Peyer's patch (tissue), 4 donors: ENCODE results near the gene NELFCD. TPM values are rescaled to one million over a fixed set of nuclear protein-coding genes. Genes with fewer than 3 reads are reported as not detected.

Source experiments
- DNase-seq, 3 donors: peaks; one replicate each; pipeline ENCODE4 v3.0.0-alpha.2; 2017 to 2019
- H3K27ac ChIP-seq, 4 donors: fragments of 200-600 bp; sonication (generic); one replicate each; pipeline ENCODE4 v1.5.1; 2016 to 2019
- H3K27me3 ChIP-seq, 2 donors: fragments of 200-600 bp; sonication (generic); one replicate each; pipeline ENCODE4 v1.5.1; 2019
- H3K36me3 ChIP-seq, 3 donors: fragments of 200-600 bp; sonication (generic); one replicate each; pipeline ENCODE4 v1.5.1; 2016 to 2019
- H3K4me1 ChIP-seq, 4 donors: fragments of 200-600 bp; sonication (generic); one replicate each; pipeline ENCODE4 v1.5.1; 2016 to 2019
- H3K4me3 ChIP-seq, 4 donors: fragments of 200-600 bp; sonication (generic); 1 replicate in 3 of 4; 2 replicates in 1 of 4; pipeline ENCODE4 v1.5.1; 2016 to 2019; ENCODE audit warnings: mild to moderate bottlenecking in 1 of 4
- H3K9me3 ChIP-seq, 4 donors: fragments of 200-600 bp; sonication (generic); one replicate each; pipeline ENCODE4 v1.5.1; 2016 to 2019; ENCODE audit warnings: mild to moderate bottlenecking in 1 of 4
- POLR2A ChIP-seq, 2 donors: fragments of 450-650 bp; IDR thresholded peaks; one replicate each; pipeline ENCODE4 v1.5.1; 2017; ENCODE audit warnings: antibody characterized with exemption in 2 of 2, mild to moderate bottlenecking in 2 of 2, moderate library complexity in 2 of 2
- total RNA-seq, 4 donors: library from RNA; depleted of rRNA; stranded (reverse); fragments of >200 nt; gene quantifications; one replicate each; pipeline ENCODE4 v1.1.0, GENCODE V29; 2016
- TF ChIP-seq, protein P1 (sequence below), 6 experiments: fragments of 450-650 bp in 4 of 6; fragments of 200-600 bp in 2 of 6; sonication (generic) in 1 of 6; IDR thresholded peaks; one replicate each; pipeline ENCODE4 v1.5.1; 2017 to 2019; ENCODE audit warnings: antibody characterized with exemption in 6 of 6, mild to moderate bottlenecking in 3 of 6, moderate library complexity in 1 of 6

The NELFCD gene
- total RNA-seq, 4 donors from 2014 or later, result 39.6 to 98.2 (median 65.1) TPM

DNA sequence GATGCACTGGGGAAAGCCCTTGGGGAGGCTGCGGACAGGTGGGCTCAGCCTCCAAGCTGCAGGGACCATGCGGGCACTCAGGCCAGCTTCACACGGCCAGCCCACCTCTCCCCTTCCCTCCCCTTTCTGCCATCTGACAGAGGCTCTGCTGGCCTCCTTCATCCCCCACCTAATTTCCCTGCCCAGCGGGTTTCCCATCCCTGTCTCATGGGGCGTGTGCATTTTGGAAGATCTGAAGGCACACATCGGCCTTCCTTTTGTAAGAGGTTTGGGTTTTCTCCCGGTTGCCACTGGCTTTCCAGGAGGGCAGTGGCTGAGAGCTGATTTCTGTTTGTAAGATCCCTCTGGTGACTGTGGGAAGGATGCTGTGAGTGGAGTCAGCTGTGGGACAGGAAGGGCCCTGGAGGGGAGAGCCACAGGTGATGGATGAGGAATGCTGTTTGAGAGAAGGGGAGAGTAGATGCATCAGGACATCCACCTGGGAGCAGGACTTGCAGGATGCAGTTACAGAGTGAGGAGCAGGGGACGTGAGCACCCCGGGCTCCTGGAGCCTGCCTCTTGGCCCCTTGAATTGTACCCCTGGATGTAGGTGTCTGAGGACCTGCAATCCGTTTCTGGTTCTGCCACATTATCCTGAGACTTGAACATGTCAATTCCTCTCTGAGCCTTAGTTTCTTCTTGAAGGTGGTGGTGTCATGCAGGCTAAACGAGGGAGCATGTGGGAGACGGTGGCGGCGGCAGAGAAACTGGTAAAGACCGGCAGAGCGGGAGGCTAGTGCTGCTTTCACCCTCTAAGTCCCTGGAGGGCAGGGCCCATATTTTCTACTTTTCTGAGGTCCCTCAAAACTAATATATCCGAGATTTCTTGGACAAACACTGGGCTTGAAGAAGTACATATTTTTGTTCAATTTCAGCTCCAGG lies 32.2 kb downstream of the NELFCD start:
- H3K4me3 ChIP-seq, result no peak overlapping the region
- H3K36me3 ChIP-seq, result no peaks in the 10 kb centered on the region
- TF ChIP-seq, protein P1, sequence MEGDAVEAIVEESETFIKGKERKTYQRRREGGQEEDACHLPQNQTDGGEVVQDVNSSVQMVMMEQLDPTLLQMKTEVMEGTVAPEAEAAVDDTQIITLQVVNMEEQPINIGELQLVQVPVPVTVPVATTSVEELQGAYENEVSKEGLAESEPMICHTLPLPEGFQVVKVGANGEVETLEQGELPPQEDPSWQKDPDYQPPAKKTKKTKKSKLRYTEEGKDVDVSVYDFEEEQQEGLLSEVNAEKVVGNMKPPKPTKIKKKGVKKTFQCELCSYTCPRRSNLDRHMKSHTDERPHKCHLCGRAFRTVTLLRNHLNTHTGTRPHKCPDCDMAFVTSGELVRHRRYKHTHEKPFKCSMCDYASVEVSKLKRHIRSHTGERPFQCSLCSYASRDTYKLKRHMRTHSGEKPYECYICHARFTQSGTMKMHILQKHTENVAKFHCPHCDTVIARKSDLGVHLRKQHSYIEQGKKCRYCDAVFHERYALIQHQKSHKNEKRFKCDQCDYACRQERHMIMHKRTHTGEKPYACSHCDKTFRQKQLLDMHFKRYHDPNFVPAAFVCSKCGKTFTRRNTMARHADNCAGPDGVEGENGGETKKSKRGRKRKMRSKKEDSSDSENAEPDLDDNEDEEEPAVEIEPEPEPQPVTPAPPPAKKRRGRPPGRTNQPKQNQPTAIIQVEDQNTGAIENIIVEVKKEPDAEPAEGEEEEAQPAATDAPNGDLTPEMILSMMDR (IDR thresholded peaks at IDR 0.05), result no peak
- TF ChIP-seq POLR2A (IDR thresholded peaks at IDR 0.05), result no peak
- H3K4me1 ChIP-seq, result peaks cover 0 to 10% (median 0%) of the 10 kb centered on the region in 4 donors
- H3K9me3 ChIP-seq, result no peaks in the 10 kb centered on the region
- no peaks in the 10 kb centered on the region for H3K27me3 ChIP-seq
- DNase-seq, result peak in 1 of 3 donors; percentile 11
- H3K27ac ChIP-seq, result no peak overlapping the region

DNA sequence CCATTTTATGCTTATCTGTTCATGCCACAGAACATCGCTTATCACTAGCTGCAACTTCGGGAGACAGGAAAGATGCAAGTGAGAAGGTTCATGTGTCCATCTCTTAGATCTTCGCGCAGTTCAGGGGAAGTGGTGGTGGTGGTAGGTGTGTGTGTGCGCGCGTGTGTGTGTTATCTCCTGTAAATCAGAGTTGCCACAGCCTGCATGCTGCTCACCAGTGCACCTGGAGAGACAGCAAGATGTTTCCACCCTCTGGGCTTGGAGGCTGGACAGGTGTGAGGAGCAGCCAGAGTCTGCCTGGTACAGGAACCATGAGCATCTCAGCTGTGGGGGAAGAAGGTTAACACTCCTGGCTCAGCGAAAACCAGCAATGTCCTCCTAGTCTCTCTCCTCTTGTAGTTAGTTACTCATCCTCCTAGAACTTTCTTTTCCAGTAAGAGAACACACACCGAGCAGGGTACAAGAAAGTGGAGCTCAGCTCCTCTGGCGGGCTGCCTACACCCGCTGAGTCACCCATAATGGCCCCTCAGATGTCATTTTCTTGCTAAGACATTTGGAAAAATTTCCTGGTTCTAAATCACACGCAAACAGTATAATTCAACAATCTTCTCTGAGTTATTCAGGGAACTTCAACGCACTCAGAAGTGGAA lies 33.0 kb downstream of the NELFCD start:
- Histone ChIP-seq H3K4me3 (no peak overlapping the region), H3K27ac (no peak overlapping the region), H3K27me3 (no peaks in the 10 kb centered on the region), H3K4me1 (peaks cover 0 to 10% (median 0%) of the 10 kb centered on the region in 4 donors), H3K36me3 (no peaks in the 10 kb centered on the region), H3K9me3 (no peaks in the 10 kb centered on the region)
- peak in 2 of 3 donors; percentile 16 to 47 for DNase-seq
- TF ChIP-seq, protein P1 (IDR thresholded peaks at IDR 0.05), result no peak
- no peak for TF ChIP-seq POLR2A (IDR thresholded peaks at IDR 0.05)

DNA sequence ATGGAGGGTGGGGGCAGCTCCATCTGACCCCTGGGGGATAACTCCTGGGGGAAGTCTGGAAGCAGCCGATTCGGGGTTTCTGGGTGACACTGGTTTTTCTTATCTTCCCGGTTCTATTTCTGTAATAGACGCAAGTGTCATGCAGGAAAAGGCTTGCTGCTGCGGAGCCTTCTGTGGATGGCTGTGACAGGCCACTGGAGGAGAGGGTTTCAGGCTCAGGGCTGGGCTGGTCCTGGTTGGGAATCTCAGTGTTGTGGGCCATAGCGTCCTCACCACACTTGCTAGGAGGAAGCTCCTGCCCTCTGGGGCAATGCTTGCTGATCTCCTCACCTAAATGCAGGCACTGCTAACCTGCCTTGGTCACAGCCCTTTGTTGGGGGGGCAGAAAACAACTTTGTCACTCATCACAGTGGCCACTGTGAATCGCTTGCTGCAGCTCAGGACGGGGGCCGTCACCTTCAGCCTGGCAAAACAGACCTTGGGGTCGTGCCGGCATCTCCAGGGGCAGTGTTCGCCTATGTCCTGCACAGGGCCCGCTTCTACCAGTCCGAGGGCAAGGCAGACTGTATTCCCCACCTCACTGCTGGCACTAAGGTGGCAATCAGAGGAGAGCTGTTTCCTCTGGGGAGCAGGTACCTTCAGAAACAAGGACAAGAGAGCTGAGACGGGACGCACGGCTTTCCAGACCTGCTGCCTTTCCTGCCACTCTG lies 33.8 kb downstream of the NELFCD start:
- no peak overlapping the region for H3K27ac ChIP-seq
- no peak overlapping the region for H3K4me3 ChIP-seq
- TF ChIP-seq, protein P1 (IDR thresholded peaks at IDR 0.05), result no peak
- no peak for TF ChIP-seq POLR2A (IDR thresholded peaks at IDR 0.05)
- no peaks in the 10 kb centered on the region for H3K36me3 ChIP-seq
- no peaks in the 10 kb centered on the region for H3K27me3 ChIP-seq
- peak in 1 of 3 donors; percentile 6 for DNase-seq
- H3K9me3 ChIP-seq, result no peaks in the 10 kb centered on the region
- H3K4me1 ChIP-seq, result peaks cover 0 to 10% (median 0%) of the 10 kb centered on the region in 4 donors

DNA sequence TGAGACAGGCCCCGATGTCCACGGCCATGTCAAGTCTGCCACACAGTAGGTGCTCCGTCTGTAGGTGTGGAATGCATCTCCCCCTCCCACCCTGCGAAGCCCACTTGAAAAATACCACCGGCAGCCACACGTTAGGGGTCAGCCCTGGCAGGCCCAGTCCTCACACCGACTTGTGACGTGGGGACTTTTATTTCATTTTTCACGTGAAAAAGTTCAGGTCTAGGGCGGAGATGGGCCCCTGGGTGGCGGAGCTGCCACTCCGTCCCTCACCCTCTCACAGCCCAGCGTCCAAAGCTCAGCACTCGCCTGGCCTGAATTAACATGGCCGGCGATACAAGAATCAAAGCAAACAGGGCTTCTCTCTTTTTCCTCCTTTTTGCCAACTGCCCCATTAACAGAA lies 34.4 kb downstream of the NELFCD start:
- no peak for TF ChIP-seq POLR2A (IDR thresholded peaks at IDR 0.05)
- TF ChIP-seq, protein P1 (IDR thresholded peaks at IDR 0.05), result no peak
- H3K4me3 ChIP-seq, result no peak overlapping the region

More for the DNA sequence above, 34.4 kb downstream of the NELFCD start:
- Histone ChIP-seq H3K9me3 (no peaks in the 10 kb centered on the region), H3K36me3 (no peaks in the 10 kb centered on the region), H3K27ac (peak overlapping the region in 1 of 4 donors; percentile 64), H3K27me3 (no peaks in the 10 kb centered on the region), H3K4me1 (peaks cover 0 to 10% (median 0%) of the 10 kb centered on the region in 4 donors)
- peak in 1 of 3 donors; percentile 9 for DNase-seq
